ENCODE data around the gene SLC25A26. TPM values are rescaled to one million over a fixed set of nuclear protein-coding genes. Genes with fewer than 3 reads are reported as not detected.

Gene SLC25A26
- total and polyA plus RNA-seq, 2 of the 13 experiments (the other 11 are each of a cell fraction or from before 2014, with no cell fraction given): 23.1 to 32.7 TPM

DNA sequence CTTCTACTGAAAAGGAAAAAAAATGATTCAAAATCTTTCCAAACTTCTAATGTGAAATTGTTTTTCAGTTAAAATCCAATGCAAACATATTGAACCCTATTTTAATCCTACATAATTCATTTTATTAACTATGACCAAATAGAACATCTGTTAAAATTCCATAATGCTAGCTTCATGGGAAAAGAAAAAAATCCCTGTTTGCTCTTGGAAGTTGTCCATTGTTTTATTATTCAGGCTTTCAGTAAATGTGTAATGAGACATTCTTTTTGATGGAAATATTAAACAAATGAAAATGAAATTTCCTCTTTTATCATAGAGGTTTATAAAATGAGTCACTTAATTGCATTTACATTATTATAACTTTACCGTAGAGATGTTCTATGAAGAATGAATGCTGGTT, 49.5 kb downstream of the SLC25A26 start:
- no peak overlapping the region for H3K9ac ChIP-seq (ENCODE audit: insufficient read depth, low read depth, low read length)
- TF ChIP-seq, protein P1, sequence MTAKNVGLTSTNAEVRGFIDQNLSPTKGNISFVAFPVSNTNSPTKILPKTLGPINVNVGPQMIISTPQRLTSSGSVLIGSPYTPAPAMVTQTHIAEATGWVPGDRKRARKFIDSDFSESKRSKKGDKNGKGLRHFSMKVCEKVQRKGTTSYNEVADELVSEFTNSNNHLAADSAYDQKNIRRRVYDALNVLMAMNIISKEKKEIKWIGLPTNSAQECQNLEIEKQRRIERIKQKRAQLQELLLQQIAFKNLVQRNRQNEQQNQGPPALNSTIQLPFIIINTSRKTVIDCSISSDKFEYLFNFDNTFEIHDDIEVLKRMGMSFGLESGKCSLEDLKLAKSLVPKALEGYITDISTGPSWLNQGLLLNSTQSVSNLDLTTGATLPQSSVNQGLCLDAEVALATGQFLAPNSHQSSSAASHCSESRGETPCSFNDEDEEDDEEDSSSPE (CRISPR knock-in tag; IDR thresholded peaks at IDR 0.05): no peak
- TF ChIP-seq ZNF674 (CRISPR knock-in tag; IDR thresholded peaks at IDR 0.05; ENCODE audit: low read depth) (no peak), ZNF441 (CRISPR knock-in tag; IDR thresholded peaks at IDR 0.05; ENCODE audit: borderline replicate concordance) (no peak), HNRNPK (IDR thresholded peaks at IDR 0.05; ENCODE audit: low read depth, low read length, poor library complexity, severe bottlenecking) (no peak), U2AF2 (IDR thresholded peaks at IDR 0.05; ENCODE audit: low read depth, low read length) (no peak), ZMYM4 (CRISPR knock-in tag; IDR thresholded peaks at IDR 0.05) (no peak), BRCA1 (CRISPR knock-in tag; IDR thresholded peaks at IDR 0.05) (no peak), KDM4B (CRISPR knock-in tag; IDR thresholded peaks at IDR 0.05) (no peak), ZNF382 (CRISPR knock-in tag; IDR thresholded peaks at IDR 0.05; ENCODE audit: borderline replicate concordance) (no peak)
- TF ChIP-seq, protein P2, sequence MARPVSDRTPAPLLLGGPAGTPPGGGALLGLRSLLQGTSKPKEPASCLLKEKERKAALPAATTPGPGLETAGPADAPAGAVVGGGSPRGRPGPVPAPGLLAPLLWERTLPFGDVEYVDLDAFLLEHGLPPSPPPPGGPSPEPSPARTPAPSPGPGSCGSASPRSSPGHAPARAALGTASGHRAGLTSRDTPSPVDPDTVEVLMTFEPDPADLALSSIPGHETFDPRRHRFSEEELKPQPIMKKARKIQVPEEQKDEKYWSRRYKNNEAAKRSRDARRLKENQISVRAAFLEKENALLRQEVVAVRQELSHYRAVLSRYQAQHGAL (CRISPR knock-in tag; IDR thresholded peaks at IDR 0.05; ENCODE audit: not compliant biosample characterization): no peak
- TF ChIP-seq, protein P3, sequence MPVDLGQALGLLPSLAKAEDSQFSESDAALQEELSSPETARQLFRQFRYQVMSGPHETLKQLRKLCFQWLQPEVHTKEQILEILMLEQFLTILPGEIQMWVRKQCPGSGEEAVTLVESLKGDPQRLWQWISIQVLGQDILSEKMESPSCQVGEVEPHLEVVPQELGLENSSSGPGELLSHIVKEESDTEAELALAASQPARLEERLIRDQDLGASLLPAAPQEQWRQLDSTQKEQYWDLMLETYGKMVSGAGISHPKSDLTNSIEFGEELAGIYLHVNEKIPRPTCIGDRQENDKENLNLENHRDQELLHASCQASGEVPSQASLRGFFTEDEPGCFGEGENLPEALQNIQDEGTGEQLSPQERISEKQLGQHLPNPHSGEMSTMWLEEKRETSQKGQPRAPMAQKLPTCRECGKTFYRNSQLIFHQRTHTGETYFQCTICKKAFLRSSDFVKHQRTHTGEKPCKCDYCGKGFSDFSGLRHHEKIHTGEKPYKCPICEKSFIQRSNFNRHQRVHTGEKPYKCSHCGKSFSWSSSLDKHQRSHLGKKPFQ (CRISPR knock-in tag; IDR thresholded peaks at IDR 0.05; ENCODE audit: insufficient replicate concordance): no peak
- TF ChIP-seq, protein P4, sequence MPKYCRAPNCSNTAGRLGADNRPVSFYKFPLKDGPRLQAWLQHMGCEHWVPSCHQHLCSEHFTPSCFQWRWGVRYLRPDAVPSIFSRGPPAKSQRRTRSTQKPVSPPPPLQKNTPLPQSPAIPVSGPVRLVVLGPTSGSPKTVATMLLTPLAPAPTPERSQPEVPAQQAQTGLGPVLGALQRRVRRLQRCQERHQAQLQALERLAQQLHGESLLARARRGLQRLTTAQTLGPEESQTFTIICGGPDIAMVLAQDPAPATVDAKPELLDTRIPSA (CRISPR knock-in tag; IDR thresholded peaks at IDR 0.05; ENCODE audit: borderline replicate concordance): no peak
- H3K27ac ChIP-seq (ENCODE audit: extremely low read length, insufficient read depth, low read length): no peak overlapping the region
- H3K4me1 ChIP-seq (ENCODE audit: insufficient read depth, low read length): peaks cover 9% of the 10 kb centered on the region; the same call in 1 of the 2 replicates
- H3K27me3 ChIP-seq (ENCODE audit: control insufficient read depth in 1 of 2, insufficient read depth in 2 of 2, low read length in 2 of 2): no peaks in the 10 kb centered on the region
- no TSS peak for BruUV-seq (replicated peaks)
- no peak overlapping the region for H3K4me2 ChIP-seq (ENCODE audit: low read depth, low read length)
- H3K4me3 ChIP-seq (replicated peaks in 1 of 3; ENCODE audit: insufficient read depth in 1 of 3, low read depth in 2 of 3, low read length in 3 of 3): no peak overlapping the region
- no peak overlapping the region for H2AFZ ChIP-seq (ENCODE audit: low read length)
- 100% methylated on average over 1 of the region's 1 CpG for WGBS (ENCODE audit: low lambda C conversion rate)
- ChIA-PET CTCF (ENCODE audit: low intra/inter-chr PET ratio, low total read pairs) (no interaction called here), POLR2A (no interaction called here)
- no peaks in the 10 kb centered on the region for H4K20me1 ChIP-seq (ENCODE audit: insufficient read depth, low read length)
- in situ Hi-C loops (cut with HindIII; ENCODE audit: extremely low pct_ligation_motif_present, low pct_unique_long_range_greater_than_20kb): loop anchor here (10.0 kb wide), 1 partner anchor 115 kb away; no protein-coding TSS in a partner anchor
- ATAC-seq: no peak
- FAIRE-seq: no peak
- H3K9me3 ChIP-seq (ENCODE audit: low read length): no peaks in the 10 kb centered on the region
- H3K79me2 ChIP-seq (ENCODE audit: insufficient read depth, low read length): no peaks in the 10 kb centered on the region
- H3K36me3 ChIP-seq (replicated peaks in 1 of 2; ENCODE audit: control insufficient read depth in 1 of 2, insufficient read depth in 2 of 2, low read length in 2 of 2): peaks cover 0 to 2% of the 10 kb centered on the region in 2 experiments; a peak in 1 of 5 replicates
- DNase-seq (ENCODE audit: low spot score): no peak
- intact Hi-C loops (cut with micrococcal nuclease; ENCODE audit: unreplicated experiment): loop anchor here (10.0 kb wide), 1 partner anchor 235 kb away; the partner anchor contains the start of gene LRIG1
